HEK293T (cell line): Measurements from ENCODE around the gene HES2.

ENCODE experiments used
- FOXK2 ChIP-seq: fragments of 450-650 bp; IDR thresholded peaks from 2 replicates; pipeline ENCODE4 v1.6.1; 2016; ENCODE audit warnings: mild to moderate bottlenecking
- FOXM1 ChIP-seq: fragments of 450-650 bp; IDR thresholded peaks from 2 replicates; pipeline ENCODE4 v1.6.1; 2017; ENCODE audit warnings: mild to moderate bottlenecking, borderline replicate concordance
- HDGF ChIP-seq: fragments of 450-650 bp; IDR thresholded peaks from 2 replicates; pipeline ENCODE4 v1.6.1; 2017; ENCODE audit warnings: antibody characterized with exemption, borderline replicate concordance
- L3MBTL2 ChIP-seq: fragments of 450-650 bp; conservative IDR thresholded peaks from 2 replicates; pipeline ENCODE4 v1.6.1; 2016; ENCODE audit warnings: mild to moderate bottlenecking
- NFRKB ChIP-seq: fragments of 450-650 bp; IDR thresholded peaks from 2 replicates; pipeline ENCODE4 v1.6.1; 2016; ENCODE audit warnings: mild to moderate bottlenecking, moderate library complexity
- SP1 ChIP-seq: fragments of 450-650 bp; IDR thresholded peaks from 2 replicates; pipeline ENCODE4 v1.6.1; 2017
- SUZ12 ChIP-seq: fragments of 450-650 bp; IDR thresholded peaks from 2 replicates; pipeline ENCODE4 v1.6.1; 2016; ENCODE audit warnings: mild to moderate bottlenecking
- TARDBP ChIP-seq: fragments of 450-650 bp; IDR thresholded peaks from 2 replicates; pipeline ENCODE4 v1.6.1; 2016
- TF ChIP-seq, protein P1 (sequence below): fragments of 450-650 bp; IDR thresholded peaks from 2 replicates; pipeline ENCODE4 v1.6.1; 2016

DNA sequence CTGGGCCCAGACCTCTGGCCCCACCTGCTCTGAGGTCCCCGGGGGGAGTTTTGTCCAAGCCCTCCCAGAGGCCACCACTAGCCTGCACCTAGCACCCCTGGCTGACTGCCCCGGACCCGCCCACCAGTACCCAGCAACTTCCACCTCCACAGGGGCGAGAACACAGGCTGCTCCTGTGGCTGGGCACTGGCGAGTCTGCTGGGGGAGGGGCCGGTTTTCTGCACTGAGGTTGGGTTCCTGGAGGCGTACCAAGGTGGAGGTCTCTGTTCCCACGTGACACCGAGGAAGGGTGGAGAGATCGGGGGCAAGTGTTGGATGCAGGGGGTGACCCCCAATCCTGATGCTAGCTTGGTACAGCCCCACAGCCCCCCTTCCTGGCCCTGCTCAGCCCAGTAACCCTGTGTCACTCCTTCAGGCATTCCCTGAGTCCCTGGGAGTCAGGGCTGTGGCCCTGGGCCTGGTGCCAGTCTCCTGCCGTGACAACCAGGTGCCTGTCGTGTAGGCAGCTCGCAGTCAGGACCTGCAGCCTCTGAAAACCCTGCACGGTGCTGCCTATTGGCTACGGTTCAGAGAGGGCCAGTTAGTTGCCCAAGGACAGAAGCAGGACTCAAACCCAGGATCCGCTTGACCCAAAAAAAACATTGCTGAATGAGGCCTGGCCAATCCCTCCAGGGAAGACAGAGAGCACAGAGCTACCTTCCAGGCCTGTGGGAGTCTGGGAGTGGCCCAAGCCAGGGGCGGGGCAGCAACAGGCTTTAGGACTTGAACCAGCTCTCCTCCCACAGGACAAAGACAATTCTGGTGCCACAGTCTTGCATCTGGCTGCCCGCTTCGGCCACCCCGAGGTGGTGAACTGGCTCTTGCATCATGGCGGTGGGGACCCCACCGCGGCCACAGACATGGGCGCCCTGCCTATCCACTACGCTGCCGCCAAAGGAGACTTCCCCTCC is 8.0 kb upstream of the HES2 start:
- no peak for TF ChIP-seq FOXM1
- TF ChIP-seq, protein P1, sequence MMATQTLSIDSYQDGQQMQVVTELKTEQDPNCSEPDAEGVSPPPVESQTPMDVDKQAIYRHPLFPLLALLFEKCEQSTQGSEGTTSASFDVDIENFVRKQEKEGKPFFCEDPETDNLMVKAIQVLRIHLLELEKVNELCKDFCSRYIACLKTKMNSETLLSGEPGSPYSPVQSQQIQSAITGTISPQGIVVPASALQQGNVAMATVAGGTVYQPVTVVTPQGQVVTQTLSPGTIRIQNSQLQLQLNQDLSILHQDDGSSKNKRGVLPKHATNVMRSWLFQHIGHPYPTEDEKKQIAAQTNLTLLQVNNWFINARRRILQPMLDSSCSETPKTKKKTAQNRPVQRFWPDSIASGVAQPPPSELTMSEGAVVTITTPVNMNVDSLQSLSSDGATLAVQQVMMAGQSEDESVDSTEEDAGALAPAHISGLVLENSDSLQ: no peak
- no peak for TF ChIP-seq HDGF
- TF ChIP-seq NFRKB: no peak
- no peak for TF ChIP-seq SUZ12
- TF ChIP-seq SP1: no peak
- TF ChIP-seq FOXK2: no peak
- no peak for TF ChIP-seq TARDBP
- TF ChIP-seq L3MBTL2: no peak
